COR-L47 (cell line): ENCODE results near the gene ADGRL3.
"Not testable (repeated sequence)": the region's sequence is repeated elsewhere in the genome, so short reads cannot be mapped to it uniquely, and the experiment has no call there.

Experiments
- DNase-seq: peaks from one replicate; lab custom pipeline; 2025; lab: John Stamatoyannopoulos, UW

Gene ADGRL3

GRCh38 chr4:61756937-61757336 lies 556.8 kb downstream of the ADGRL3 start:
- not testable (repeated sequence) for DNase-seq

- DNase-seq = not testable (repeated sequence)
Observed at GRCh38 chr4:61757983-61758382, 557.9 kb downstream of the ADGRL3 start.

DNA sequence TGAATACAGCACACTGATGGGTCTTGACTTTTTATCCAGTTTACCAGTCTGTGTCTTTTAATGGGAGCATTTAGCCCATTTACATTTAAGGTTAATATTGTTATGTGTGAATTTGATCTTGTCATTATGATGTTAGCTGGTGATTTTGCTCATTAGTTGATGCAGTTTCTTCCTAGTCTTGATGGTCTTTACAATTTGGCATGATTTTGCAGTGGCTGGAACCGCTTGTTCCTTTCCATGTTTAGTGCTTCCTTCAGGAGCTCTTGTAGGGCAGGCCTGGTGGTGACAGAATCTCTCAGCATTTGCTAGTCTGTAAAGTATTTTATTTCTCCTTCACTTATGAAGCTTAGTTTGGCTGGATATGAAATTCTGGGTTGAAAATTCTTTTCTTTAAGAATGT lies 558.5 kb downstream of the ADGRL3 start:
- not testable (repeated sequence) for DNase-seq

- DNase-seq = not testable (repeated sequence)
Observed at GRCh38 chr4:61759245-61759644, 559.1 kb downstream of the ADGRL3 start.

DNA sequence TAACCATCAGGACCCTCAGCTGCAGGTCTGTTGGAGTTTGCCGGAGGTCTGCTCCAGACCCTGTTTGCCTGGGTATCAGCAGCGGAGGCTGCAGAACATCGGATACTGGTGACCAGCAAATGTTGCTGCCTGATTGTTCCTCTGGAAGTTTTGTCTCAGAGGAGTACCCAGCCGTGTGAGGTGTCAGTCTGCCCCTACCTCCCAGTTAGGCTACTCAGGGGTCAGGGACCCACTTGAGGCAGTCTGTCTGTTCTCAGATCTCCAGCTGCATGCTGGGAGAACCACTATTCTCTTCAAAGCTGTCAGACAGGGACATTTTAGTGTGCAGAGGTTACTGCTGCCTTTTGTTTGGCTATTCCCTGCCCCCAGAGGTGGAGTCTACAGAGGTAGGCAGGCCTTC lies 559.8 kb downstream of the ADGRL3 start:
- not testable (repeated sequence) for DNase-seq

GRCh38 chr4:61760820-61761219 lies 560.7 kb downstream of the ADGRL3 start:
- DNase-seq = no peak

- no peak for DNase-seq
Observed at GRCh38 chr4:61762722-61763627, 562.8 kb downstream of the ADGRL3 start.

GRCh38 chr4:61763682-61764081 lies 563.6 kb downstream of the ADGRL3 start:
- DNase-seq = no peak

GRCh38 chr4:61764090-61764489 lies 564.0 kb downstream of the ADGRL3 start:
- not testable (repeated sequence) for DNase-seq

DNA sequence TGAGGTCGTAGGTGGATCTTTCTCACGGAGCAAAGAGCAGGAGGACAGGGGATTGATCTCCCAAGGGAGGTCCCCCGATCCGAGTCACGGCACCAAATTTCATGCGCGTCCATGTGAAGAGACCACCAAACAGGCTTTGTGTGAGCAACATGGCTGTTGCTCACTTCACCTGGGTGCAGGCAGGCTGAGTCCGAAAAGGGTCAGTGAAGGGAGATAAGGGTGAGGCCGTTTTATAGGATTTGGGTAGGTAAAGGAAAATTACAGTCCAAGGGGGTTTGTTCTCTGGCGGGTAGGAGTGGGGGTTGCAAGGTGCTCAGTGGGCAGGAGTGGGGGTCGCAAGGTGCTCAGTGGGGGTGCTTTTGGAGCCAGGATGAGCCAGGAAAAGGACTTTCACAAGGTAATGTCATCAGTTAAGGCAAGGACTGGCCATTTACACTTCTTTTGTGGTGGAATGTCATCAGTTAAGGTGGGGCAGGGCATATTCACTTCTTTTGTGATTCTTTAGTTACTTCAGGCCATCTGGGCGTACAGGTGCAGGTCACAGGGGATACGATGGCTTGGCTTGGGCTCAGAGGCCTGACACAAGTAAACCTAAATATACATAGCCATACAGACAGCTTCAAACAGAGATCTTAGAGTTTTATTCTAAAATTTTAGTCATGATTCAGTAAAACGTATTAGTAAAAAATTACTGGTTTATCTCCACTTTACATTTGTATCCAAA lies 569.5 kb downstream of the ADGRL3 start:
- DNase-seq = not testable (repeated sequence)

DNA sequence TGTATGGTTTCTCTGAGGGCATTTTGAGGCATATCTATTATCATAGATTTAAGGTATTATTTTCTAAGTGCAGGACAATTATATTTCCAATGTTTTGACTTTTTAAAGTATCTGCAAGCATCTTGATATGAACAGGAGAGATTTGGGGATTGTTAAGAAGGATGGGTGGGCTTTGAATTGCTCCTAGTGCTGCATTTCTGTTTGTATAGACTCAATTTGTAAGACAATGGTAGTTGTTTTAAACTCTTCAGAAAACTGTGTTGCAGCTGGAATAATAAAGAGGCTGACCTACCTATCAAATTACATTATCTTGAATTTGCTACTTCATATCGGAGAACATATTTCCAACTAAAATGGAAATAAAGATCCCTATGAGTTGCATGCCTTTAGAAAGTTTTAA lies 570.3 kb downstream of the ADGRL3 start:
- no peak for DNase-seq

- DNase-seq = no peak
Observed at GRCh38 chr4:61771056-61771455, 570.9 kb downstream of the ADGRL3 start.

- DNase-seq = no peak
Observed at GRCh38 chr4:61772126-61772525, 572.0 kb downstream of the ADGRL3 start.

DNA sequence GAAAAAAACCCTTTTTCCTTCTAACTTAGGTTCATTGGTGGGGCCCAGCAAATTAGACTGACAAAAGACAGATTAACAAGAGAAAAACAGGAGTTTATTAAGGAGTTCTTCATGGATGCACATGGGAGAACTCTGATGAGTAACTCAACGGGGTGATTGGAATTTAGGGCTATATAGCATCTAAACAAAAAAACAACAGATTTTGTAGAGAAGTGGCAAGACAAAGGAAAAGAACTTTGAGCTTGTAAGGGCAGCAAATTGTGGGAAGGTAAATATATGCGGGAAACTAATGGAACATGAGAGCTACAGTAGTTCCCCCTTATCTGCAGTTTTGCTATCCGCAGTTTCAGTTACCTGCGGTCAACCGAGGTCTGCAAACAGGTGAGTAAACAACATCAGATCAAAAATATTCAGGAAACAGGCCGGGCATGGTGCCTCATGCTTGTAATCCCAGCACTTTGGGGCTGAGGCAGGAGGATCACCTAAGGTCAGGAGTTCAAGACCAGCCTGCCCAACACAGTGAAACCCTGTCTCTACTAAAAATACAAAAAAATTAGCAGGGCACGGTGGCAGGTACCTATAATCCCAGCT lies 573.6 kb downstream of the ADGRL3 start:
- DNase-seq = no peak

- peak; percentile 58 for DNase-seq
Observed at GRCh38 chr4:61782133-61782532, 582.0 kb downstream of the ADGRL3 start.

DNA sequence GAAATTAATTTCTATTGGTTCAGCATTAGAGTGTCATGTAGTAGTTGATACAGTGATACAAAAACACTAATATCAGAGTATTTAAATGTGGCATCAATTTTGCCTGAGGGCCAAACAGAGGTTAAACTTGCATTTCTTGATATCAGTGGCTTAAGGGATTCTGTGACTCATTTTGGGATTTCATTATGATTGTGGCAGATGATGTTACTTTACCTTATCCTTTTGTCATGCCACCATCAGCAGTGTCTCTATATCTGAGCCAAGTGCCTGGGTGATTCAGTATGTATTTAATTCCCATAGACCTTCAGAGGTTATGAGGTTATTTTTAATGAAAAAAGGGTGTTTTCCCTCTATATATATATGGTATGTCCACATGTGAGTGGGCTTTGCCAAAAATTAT lies 582.9 kb downstream of the ADGRL3 start:
- DNase-seq = no peak

DNA sequence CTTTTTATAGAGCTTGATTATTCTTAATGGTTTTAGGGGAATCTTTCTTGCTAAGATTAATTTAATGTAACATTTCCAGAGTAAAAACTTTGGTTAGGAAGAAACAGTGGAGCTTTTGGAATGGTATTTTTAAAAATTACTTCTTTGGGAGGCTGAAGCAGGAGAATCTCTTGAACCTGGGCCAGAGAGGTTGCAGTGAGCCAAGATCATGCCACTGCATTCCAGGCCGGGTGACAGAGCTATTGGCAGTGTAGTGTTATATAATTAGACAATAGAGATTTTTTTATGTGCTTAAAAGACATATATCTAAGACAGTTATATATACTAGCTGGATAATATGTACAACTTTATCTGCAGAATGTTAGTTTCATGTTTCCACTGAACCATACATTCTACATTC lies 585.6 kb downstream of the ADGRL3 start:
- DNase-seq = no peak

DNA sequence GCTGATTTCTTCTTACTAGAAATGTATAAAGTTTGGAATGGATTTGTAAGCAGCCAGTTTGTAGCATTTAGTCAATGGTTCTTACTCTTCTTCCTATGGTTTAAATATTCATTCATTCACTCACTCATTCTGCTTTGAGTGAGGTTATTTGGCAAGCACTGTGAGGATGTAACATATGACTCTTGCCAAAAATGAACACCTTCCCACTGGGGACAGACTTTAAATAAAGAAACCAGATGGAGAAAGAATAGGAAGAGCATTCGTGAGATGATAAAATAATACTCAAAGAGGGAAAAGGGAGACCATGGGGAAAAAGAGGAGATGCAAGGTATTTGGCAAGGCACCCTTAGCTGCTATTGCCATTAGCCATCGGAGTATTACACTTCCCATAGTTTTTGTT lies 586.1 kb downstream of the ADGRL3 start:
- no peak for DNase-seq

DNA sequence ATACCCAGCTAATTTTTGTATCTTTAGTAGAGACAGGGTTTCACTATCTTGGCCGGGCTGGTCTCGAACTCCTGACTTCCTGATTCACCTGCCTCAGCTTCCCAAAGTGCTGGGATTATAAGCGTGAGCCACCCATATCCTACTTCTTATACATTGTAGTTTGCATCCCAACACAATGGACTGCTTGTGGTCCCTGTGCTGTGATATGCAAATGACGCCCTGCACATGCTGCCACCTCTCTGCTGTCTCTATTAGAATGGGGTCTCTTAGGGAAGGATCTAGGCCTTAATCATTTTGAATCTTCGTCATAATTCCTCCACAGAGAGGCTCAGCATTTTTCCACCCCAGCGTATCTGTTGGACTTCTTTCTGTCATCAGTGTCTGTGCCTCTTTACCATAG lies 595.9 kb downstream of the ADGRL3 start:
- no peak for DNase-seq

DNA sequence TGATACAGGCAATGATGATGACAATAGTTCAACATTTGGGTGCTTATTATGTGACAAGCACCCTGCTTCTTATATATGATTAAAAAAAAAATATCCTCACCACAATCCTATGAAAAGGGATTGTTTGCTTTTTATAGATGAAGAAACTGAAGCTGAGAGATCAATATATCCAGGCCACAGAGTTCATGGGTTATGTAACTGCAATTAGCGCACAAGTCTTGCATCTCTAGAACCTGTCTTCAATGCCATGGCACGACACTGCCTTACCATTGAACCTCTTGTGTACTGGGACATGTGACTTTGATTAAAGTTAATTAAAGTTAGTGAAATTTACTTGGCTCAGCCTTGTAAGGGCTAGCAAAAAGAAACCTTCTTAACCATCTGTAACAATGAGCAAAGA lies 599.7 kb downstream of the ADGRL3 start:
- no peak for DNase-seq

DNA sequence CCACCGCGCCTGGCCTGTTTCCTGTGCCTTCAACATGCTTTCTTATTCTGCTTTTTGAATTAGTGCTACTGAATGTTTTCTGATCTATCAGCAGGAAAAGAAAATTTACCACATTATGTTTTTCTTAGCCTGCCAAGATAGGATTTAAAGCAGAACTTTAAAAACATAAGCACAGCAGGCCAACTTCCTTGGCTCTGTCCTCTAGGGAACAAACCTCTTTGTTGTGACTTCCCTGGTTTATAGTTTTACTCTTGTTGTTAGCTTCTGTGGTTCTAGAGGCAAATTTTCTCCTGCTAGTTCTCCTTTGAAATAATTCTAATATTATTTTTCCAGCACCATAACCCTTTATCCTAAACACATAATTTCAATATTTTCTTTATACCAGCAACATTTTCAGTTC lies 605.1 kb downstream of the ADGRL3 start:
- DNase-seq = no peak

GRCh38 chr4:61805979-61806378 lies 605.9 kb downstream of the ADGRL3 start:
- DNase-seq = no peak

GRCh38 chr4:61812171-61812570 lies 612.0 kb downstream of the ADGRL3 start:
- no peak for DNase-seq
